ENCODE results near the gene LIMA1.
A peak's percentile ranks its signal among the peaks of the same experiment; 100 is the strongest.
"Not testable (repeated sequence)": the region's sequence is repeated elsewhere in the genome, so short reads cannot be mapped to it uniquely, and the experiment has no call there.

LIMA1 gene

DNA sequence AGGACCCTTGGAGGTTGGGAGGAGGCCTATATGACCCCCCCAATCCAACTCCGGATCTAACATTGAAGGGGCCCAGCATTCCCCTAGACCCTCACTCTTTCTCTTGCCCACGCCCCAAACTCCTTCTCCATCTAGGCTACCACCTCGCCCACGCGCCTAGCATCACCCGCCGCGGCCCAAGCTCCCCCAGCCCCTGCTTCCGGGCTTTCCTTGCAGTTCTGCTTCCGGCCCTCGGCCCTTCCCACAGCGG, 116.6 kb downstream of the LIMA1 start:
- no peaks in the 10 kb centered on the region for H3K27me3 ChIP-seq (ENCODE audit: control insufficient read depth, insufficient read depth, low read length)
- no peaks in the 10 kb centered on the region for H3K9me3 ChIP-seq (ENCODE audit: control insufficient read depth, low read length)
- H3K9ac ChIP-seq (ENCODE audit: low read length): peak overlapping the region; percentile 91
- H3K4me1 ChIP-seq (ENCODE audit: control insufficient read depth, insufficient read depth, low read length): peaks cover 15% of the 10 kb centered on the region
- H3K4me3 ChIP-seq (ENCODE audit: low read length): peak overlapping the region; percentile 87
- H3K36me3 ChIP-seq (ENCODE audit: control insufficient read depth, insufficient read depth, low read length): no peaks in the 10 kb centered on the region

DNA sequence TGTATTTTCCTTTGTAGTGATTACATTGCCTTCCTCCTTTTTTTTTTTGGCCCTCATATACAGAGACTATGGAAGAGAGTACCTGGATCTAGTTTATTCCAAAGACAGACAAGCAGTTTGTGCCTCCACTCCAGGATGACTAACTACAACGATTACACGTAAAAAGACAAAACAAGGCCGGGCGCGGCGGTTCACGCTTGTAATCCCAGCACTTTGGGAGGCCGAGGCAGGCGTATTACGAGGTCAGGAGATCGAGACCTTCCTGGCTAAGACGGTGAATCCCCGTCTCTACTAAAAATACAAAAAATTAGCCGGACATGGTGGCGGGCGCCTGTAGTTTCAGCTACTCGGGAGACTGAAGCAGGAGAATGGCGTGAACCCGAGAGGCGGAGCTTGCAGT, 118.4 kb downstream of the LIMA1 start:
- H3K4me1 ChIP-seq (ENCODE audit: control insufficient read depth, insufficient read depth, low read length): peaks cover 19% of the 10 kb centered on the region
- no peaks in the 10 kb centered on the region for H3K27me3 ChIP-seq (ENCODE audit: control insufficient read depth, insufficient read depth, low read length)
- no peak overlapping the region for H3K4me3 ChIP-seq (ENCODE audit: low read length)
- no peaks in the 10 kb centered on the region for H3K9me3 ChIP-seq (ENCODE audit: control insufficient read depth, low read length)
- no peak overlapping the region for H3K9ac ChIP-seq (ENCODE audit: low read length)
- no peaks in the 10 kb centered on the region for H3K36me3 ChIP-seq (ENCODE audit: control insufficient read depth, insufficient read depth, low read length)

DNA sequence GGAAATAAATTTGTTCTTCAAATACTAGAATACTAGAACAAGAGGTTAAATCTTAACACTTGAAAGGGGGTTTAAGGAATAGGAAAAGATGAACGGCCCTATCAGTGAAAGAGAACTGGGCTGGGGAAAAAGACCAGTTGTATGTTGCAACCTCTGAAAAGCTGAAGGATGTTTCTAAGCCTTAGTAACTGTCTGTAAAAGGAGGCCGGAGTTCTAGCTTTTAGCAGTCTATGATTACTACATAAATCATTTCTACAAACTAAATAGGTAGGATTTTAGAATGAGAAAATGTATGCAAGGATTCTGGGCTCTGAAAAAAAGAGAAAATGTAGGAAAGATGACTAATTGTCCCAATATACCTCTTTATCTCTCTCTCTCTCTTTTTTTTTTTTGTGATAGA, 121.1 kb downstream of the LIMA1 start:
- Histone ChIP-seq H3K4me3 (ENCODE audit: low read length) (no peak overlapping the region), H3K27me3 (ENCODE audit: control insufficient read depth, insufficient read depth, low read length) (no peaks in the 10 kb centered on the region), H3K4me1 (ENCODE audit: control insufficient read depth, insufficient read depth, low read length) (peaks cover 14% of the 10 kb centered on the region), H3K9me3 (ENCODE audit: control insufficient read depth, low read length) (no peaks in the 10 kb centered on the region), H3K9ac (ENCODE audit: low read length) (no peak overlapping the region), H3K36me3 (ENCODE audit: control insufficient read depth, insufficient read depth, low read length) (no peaks in the 10 kb centered on the region)

DNA sequence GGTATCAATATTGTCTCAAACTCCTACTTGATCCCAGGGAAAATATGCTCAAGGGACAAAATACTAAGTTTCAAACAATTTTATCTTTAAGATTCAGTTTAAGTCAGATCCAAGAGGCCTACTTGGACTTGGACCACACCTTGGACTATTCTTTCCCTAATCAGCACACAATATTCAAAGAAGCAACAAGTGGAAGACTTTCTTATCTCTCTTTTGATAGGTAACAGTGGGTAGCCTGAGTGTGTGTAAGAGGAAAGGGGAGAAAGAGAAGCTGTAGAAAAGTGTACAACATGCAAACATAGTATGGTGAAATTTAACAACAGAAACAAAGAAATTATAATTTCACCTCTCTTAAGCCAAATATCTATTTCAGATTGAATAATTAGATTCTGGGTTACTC, 122.7 kb downstream of the LIMA1 start:
- peaks cover 4% of the 10 kb centered on the region for H3K4me1 ChIP-seq (ENCODE audit: control insufficient read depth, insufficient read depth, low read length)
- H3K9me3 ChIP-seq (ENCODE audit: control insufficient read depth, low read length): no peaks in the 10 kb centered on the region
- H3K36me3 ChIP-seq (ENCODE audit: control insufficient read depth, insufficient read depth, low read length): no peaks in the 10 kb centered on the region
- no peak overlapping the region for H3K9ac ChIP-seq (ENCODE audit: low read length)
- no peaks in the 10 kb centered on the region for H3K27me3 ChIP-seq (ENCODE audit: control insufficient read depth, insufficient read depth, low read length)
- no peak overlapping the region for H3K4me3 ChIP-seq (ENCODE audit: low read length)

DNA sequence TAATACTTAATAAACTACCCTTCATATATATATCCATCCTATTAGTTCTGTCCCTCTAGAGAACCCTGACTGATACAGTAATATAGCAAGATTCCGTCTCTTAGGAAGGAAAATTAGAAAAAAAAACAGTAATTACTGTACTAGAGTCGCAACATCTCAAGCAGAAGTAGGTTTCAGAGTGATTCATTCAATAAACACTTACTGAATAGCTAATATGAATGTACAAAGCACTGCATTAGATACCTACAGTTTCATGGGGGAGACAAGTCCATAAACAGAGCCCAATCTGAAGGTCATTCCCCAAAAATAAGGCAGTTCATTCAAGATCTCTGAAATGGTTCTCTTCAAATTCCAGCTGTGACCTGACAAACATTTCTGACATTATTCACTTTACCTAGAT, 126.1 kb downstream of the LIMA1 start:
- no peak overlapping the region for H3K4me3 ChIP-seq (ENCODE audit: low read length)
- no peaks in the 10 kb centered on the region for H3K36me3 ChIP-seq (ENCODE audit: control insufficient read depth, insufficient read depth, low read length)

DNA sequence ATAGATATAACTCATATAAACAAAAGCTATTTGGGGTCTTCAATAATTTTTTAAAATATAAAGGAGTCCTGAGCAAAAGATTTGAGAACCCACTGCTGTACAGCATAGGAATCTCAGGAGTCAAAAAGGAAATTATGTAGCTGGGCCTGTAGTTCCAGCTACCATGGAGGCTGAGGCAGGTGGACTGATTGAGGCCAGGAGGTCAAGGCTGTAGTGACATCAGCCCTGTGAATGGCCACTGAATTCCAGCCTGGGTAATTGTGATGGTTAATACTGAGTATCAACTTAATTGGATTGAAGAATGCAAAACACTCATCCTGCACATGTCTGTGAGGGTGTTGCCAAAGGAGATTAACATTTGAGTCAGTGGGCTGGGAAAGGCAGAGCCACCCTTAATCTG, 126.7 kb downstream of the LIMA1 start:
- peaks cover 4% of the 10 kb centered on the region for H3K4me1 ChIP-seq (ENCODE audit: control insufficient read depth, insufficient read depth, low read length)
- no peaks in the 10 kb centered on the region for H3K36me3 ChIP-seq (ENCODE audit: control insufficient read depth, insufficient read depth, low read length)
- no peaks in the 10 kb centered on the region for H3K9me3 ChIP-seq (ENCODE audit: control insufficient read depth, low read length)
- H3K9ac ChIP-seq (ENCODE audit: low read length): no peak overlapping the region
- no peak overlapping the region for H3K4me3 ChIP-seq (ENCODE audit: low read length)
- no peaks in the 10 kb centered on the region for H3K27me3 ChIP-seq (ENCODE audit: control insufficient read depth, insufficient read depth, low read length)

More for the DNA sequence above, 126.1 kb downstream of the LIMA1 start:
- Histone ChIP-seq H3K9ac (ENCODE audit: low read length) (no peak overlapping the region), H3K4me1 (ENCODE audit: control insufficient read depth, insufficient read depth, low read length) (peaks cover 4% of the 10 kb centered on the region), H3K9me3 (ENCODE audit: control insufficient read depth, low read length) (no peaks in the 10 kb centered on the region), H3K27me3 (ENCODE audit: control insufficient read depth, insufficient read depth, low read length) (no peaks in the 10 kb centered on the region)

DNA sequence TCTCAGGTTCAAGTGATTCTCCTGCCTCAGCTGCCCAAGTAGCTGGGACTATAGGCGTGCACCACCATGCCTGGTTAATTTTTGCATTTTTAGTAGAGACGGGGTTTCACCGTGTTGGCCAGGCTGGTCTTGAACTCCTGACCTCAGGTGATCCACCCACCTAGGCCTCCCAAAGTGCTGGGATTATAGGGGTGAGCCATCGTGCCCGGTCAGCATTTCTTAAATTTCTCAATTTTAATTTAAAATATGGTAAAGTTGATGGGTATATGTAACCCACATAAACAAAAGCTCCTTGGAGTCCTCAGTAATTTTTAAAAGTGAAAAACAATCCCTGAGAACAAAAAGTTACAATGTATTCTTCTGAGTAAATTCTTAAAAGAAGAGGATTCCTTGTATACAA, 128.4 kb downstream of the LIMA1 start:
- not testable (repeated sequence) for H3K9me3 ChIP-seq (ENCODE audit: control insufficient read depth, low read length)

DNA sequence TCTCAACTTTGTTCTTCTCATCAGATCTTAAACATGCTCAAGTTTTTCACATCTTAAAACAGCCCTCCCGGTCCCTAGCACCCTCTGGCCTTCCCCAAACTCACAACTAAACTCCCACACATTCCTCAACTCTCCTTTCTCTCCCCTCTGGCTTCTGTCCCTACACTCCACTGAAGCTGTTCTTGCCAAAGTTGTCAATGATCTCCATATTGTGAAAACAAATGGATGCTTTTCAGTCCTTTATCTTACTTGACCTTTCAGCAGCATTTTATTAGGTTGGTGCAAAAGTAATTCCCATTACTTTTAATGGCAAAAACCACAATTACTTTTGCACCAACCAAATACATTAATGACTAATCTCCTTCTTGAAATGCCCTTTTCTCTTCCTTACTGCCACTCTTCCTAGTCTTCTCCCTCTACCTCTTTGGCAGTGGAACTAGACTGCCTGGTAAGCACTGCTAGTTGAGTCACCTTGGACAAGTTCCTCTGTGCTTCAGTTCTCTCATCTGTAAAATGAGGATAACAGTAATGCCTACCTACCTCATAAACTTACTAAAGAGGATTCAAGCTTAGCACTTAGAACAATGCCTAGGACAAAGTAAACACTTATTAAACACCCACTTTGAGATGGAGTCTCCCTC, 132.2 kb downstream of the LIMA1 start:
- H3K9ac ChIP-seq (ENCODE audit: low read length): no peak overlapping the region
- H3K4me1 ChIP-seq (ENCODE audit: control insufficient read depth, insufficient read depth, low read length): no peaks in the 10 kb centered on the region
- H3K27me3 ChIP-seq (ENCODE audit: control insufficient read depth, insufficient read depth, low read length): no peaks in the 10 kb centered on the region
- H3K4me3 ChIP-seq (ENCODE audit: low read length): no peak overlapping the region
- H3K9me3 ChIP-seq (ENCODE audit: control insufficient read depth, low read length): no peaks in the 10 kb centered on the region
- no peaks in the 10 kb centered on the region for H3K36me3 ChIP-seq (ENCODE audit: control insufficient read depth, insufficient read depth, low read length)

More for the DNA sequence above, 128.4 kb downstream of the LIMA1 start:
- not testable (repeated sequence) for H3K4me1 ChIP-seq (ENCODE audit: control insufficient read depth, insufficient read depth, low read length); H3K4me3 ChIP-seq (ENCODE audit: low read length); H3K36me3 ChIP-seq (ENCODE audit: control insufficient read depth, insufficient read depth, low read length); H3K9ac ChIP-seq (ENCODE audit: low read length); H3K27me3 ChIP-seq (ENCODE audit: control insufficient read depth, insufficient read depth, low read length)

DNA sequence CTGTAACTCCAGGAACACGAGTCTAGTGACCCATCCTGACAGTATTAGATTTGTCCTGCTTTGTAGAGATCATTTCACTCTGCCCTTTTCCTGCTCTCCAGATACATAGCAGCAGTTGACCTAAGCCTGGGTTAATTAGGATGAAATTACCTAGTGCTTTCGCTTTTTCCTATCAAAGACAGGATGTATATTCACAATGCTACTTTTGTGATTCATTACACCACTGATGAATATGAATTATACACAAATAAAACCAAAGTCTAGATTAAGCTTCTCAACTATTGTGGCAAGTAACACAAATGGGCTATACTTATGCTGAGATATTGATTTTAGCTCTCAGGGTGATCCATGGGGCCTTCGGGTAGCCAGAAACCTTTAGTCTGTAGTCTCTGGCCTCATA, 134.0 kb downstream of the LIMA1 start:
- Histone ChIP-seq H3K4me1 (ENCODE audit: control insufficient read depth, insufficient read depth, low read length) (no peaks in the 10 kb centered on the region), H3K9me3 (ENCODE audit: control insufficient read depth, low read length) (no peaks in the 10 kb centered on the region), H3K9ac (ENCODE audit: low read length) (no peak overlapping the region), H3K27me3 (ENCODE audit: control insufficient read depth, insufficient read depth, low read length) (no peaks in the 10 kb centered on the region), H3K36me3 (ENCODE audit: control insufficient read depth, insufficient read depth, low read length) (no peaks in the 10 kb centered on the region), H3K4me3 (ENCODE audit: low read length) (no peak overlapping the region)

DNA sequence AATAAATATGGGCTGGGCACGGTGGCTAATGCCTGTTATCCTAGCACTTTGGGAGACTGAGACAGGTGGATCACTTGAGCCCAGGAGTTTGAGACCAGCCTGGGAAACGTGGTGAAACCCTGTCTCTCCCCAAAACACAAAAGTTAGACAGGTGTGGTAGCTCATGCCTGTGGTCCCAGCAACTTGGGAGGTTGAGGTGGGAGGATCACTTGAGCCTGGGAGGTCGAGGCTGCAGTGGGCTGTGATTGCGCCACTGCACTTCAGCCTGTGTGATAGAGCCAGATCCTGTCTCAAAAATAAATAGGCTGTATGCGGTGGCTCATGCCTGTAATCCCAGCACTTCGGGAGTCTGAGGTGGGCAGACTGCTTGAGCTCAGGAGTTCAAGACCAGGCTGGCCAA, 135.3 kb downstream of the LIMA1 start:
- not testable (repeated sequence) for H3K9ac ChIP-seq (ENCODE audit: low read length); H3K9me3 ChIP-seq (ENCODE audit: control insufficient read depth, low read length); H3K4me3 ChIP-seq (ENCODE audit: low read length)

DNA sequence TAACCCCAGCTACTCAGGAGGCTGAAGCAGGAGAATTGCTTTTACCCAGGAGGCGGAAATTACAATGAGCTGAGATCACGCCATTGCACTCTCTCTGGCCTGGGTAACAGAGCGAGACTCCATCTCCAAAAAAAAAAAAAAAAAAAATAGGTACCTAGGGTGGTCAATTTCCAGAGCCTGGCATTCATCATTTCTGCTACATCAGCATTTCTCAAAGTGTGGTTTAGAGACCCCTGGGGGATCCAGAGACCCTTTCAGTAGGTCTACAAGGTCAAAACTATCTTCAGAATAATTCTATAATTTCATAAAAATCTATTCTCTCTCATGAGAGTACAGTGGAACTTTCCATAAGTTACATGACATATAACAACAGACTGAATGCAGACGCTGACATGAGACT, 136.0 kb downstream of the LIMA1 start:
- no peaks in the 10 kb centered on the region for H3K36me3 ChIP-seq (ENCODE audit: control insufficient read depth, insufficient read depth, low read length)

More for the DNA sequence above, 135.3 kb downstream of the LIMA1 start:
- H3K36me3 ChIP-seq (ENCODE audit: control insufficient read depth, insufficient read depth, low read length); H3K27me3 ChIP-seq (ENCODE audit: control insufficient read depth, insufficient read depth, low read length); H3K4me1 ChIP-seq (ENCODE audit: control insufficient read depth, insufficient read depth, low read length): not testable (repeated sequence)

DNA sequence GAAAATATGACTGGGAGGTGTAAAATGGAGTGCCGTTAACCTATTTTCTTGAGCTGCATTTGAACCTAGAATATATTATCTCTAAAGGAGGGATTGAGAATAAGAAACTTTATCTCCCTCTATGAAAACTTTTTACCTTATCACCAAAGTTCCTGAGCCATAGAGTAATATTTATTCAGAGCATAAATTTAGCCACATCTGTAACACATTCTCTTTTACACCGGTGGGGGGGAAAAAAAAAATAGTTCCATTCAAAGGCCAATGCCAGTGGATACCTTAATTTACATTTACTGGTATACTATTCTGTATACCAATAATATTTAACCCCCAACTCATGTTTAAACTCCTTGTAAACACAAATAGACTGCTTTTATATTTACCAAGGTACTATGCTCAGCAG, 137.9 kb downstream of the LIMA1 start:
- Histone ChIP-seq H3K36me3 (ENCODE audit: control insufficient read depth, insufficient read depth, low read length) (no peaks in the 10 kb centered on the region), H3K27me3 (ENCODE audit: control insufficient read depth, insufficient read depth, low read length) (no peaks in the 10 kb centered on the region), H3K9ac (ENCODE audit: low read length) (no peak overlapping the region), H3K4me3 (ENCODE audit: low read length) (no peak overlapping the region), H3K9me3 (ENCODE audit: control insufficient read depth, low read length) (no peaks in the 10 kb centered on the region), H3K4me1 (ENCODE audit: control insufficient read depth, insufficient read depth, low read length) (no peaks in the 10 kb centered on the region)

More for the DNA sequence above, 136.0 kb downstream of the LIMA1 start:
- Histone ChIP-seq H3K9ac (ENCODE audit: low read length) (no peak overlapping the region), H3K27me3 (ENCODE audit: control insufficient read depth, insufficient read depth, low read length) (no peaks in the 10 kb centered on the region), H3K4me3 (ENCODE audit: low read length) (no peak overlapping the region), H3K9me3 (ENCODE audit: control insufficient read depth, low read length) (no peaks in the 10 kb centered on the region), H3K4me1 (ENCODE audit: control insufficient read depth, insufficient read depth, low read length) (no peaks in the 10 kb centered on the region)

DNA sequence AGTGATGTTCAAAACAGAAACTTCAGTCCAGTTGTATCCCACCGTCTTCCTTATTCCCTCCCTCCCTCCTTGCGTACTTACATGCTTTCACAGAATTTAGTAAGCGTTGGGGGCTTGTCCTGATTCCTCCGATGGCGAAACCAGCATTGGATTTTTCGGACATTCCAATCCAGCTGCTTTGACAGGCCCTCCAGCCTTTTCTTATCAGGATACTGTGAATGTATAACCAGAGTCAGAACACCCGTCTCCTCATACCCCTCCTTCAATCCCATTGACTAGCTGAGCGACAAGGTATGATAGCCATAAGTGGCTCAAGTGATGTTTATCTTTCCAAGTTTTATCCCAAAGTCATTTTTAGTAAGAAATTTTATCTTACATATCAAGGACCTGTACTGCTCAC, 140.3 kb downstream of the LIMA1 start:
- no peak overlapping the region for H3K9ac ChIP-seq (ENCODE audit: low read length)
- H3K9me3 ChIP-seq (ENCODE audit: control insufficient read depth, low read length): no peaks in the 10 kb centered on the region
- no peaks in the 10 kb centered on the region for H3K36me3 ChIP-seq (ENCODE audit: control insufficient read depth, insufficient read depth, low read length)
- no peak overlapping the region for H3K4me3 ChIP-seq (ENCODE audit: low read length)
- H3K4me1 ChIP-seq (ENCODE audit: control insufficient read depth, insufficient read depth, low read length): no peaks in the 10 kb centered on the region
- H3K27me3 ChIP-seq (ENCODE audit: control insufficient read depth, insufficient read depth, low read length): no peaks in the 10 kb centered on the region

Measured in mucosa of stomach (tissue), 1 donor.